NCI-H2081 (cell line): ENCODE results near the gene PGAM2.

Experiments
- DNase-seq, 2 experiments: peaks; one replicate each; lab custom pipeline; 2025; lab: John Stamatoyannopoulos, UW

The PGAM2 gene

GRCh38 chr7:44065431-44066110 lies at the start of gene PGAM2:
PGAM2 (minus strand) TSS chr7:44065567; CDS start chr7:44065529, 38 bp downstream.
- peak; percentile 63 to 80 for DNase-seq

- peak in 1 of 2 experiments; percentile 9 for DNase-seq
Measured at GRCh38 chr7:44114586-44115310, 49.4 kb upstream of the PGAM2 start.

GRCh38 chr7:44113764-44114354 lies 48.5 kb upstream of the PGAM2 start:
- DNase-seq: no peak

GRCh38 chr7:44112997-44113763 lies 47.8 kb upstream of the PGAM2 start:
- DNase-seq: peak in 1 of 2 experiments; percentile 36

- DNase-seq: peak in 1 of 2 experiments; percentile 36
Measured at GRCh38 chr7:44112231-44112996, 47.0 kb upstream of the PGAM2 start.

GRCh38 chr7:44111761-44112160 lies 46.4 kb upstream of the PGAM2 start:
- no peak for DNase-seq

GRCh38 chr7:44110719-44111635 lies 45.6 kb upstream of the PGAM2 start:
- DNase-seq: no peak

- DNase-seq: no peak
Measured at GRCh38 chr7:44109991-44110390, 44.6 kb upstream of the PGAM2 start.

- DNase-seq: no peak
Measured at GRCh38 chr7:44108768-44109750, 43.7 kb upstream of the PGAM2 start.

GRCh38 chr7:44107961-44108767 lies 42.8 kb upstream of the PGAM2 start:
- DNase-seq: no peak

GRCh38 chr7:44107116-44107960 lies 42.0 kb upstream of the PGAM2 start:
- no peak for DNase-seq

- no peak for DNase-seq
Measured at GRCh38 chr7:44106311-44107065, 41.1 kb upstream of the PGAM2 start.

- DNase-seq: no peak
Measured at GRCh38 chr7:44105832-44106231, 40.5 kb upstream of the PGAM2 start.

GRCh38 chr7:44104860-44105771 lies 39.7 kb upstream of the PGAM2 start:
- DNase-seq: no peak
